CD4-positive, alpha-beta T cell treated with Interleukin-15 for 4 hours (primary cell): Measurements from ENCODE around the gene ABCA1.
"Not testable (repeated sequence)": the region's sequence is repeated elsewhere in the genome, so short reads cannot be mapped to it uniquely, and the experiment has no call there.

ENCODE experiments used
- DNase-seq: peaks from one replicate; pipeline ENCODE4 v3.0.0-alpha.2; 2020; ENCODE audit warnings: low spot score

The ABCA1 gene, protein sequence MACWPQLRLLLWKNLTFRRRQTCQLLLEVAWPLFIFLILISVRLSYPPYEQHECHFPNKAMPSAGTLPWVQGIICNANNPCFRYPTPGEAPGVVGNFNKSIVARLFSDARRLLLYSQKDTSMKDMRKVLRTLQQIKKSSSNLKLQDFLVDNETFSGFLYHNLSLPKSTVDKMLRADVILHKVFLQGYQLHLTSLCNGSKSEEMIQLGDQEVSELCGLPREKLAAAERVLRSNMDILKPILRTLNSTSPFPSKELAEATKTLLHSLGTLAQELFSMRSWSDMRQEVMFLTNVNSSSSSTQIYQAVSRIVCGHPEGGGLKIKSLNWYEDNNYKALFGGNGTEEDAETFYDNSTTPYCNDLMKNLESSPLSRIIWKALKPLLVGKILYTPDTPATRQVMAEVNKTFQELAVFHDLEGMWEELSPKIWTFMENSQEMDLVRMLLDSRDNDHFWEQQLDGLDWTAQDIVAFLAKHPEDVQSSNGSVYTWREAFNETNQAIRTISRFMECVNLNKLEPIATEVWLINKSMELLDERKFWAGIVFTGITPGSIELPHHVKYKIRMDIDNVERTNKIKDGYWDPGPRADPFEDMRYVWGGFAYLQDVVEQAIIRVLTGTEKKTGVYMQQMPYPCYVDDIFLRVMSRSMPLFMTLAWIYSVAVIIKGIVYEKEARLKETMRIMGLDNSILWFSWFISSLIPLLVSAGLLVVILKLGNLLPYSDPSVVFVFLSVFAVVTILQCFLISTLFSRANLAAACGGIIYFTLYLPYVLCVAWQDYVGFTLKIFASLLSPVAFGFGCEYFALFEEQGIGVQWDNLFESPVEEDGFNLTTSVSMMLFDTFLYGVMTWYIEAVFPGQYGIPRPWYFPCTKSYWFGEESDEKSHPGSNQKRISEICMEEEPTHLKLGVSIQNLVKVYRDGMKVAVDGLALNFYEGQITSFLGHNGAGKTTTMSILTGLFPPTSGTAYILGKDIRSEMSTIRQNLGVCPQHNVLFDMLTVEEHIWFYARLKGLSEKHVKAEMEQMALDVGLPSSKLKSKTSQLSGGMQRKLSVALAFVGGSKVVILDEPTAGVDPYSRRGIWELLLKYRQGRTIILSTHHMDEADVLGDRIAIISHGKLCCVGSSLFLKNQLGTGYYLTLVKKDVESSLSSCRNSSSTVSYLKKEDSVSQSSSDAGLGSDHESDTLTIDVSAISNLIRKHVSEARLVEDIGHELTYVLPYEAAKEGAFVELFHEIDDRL (N-terminal part only)

DNA sequence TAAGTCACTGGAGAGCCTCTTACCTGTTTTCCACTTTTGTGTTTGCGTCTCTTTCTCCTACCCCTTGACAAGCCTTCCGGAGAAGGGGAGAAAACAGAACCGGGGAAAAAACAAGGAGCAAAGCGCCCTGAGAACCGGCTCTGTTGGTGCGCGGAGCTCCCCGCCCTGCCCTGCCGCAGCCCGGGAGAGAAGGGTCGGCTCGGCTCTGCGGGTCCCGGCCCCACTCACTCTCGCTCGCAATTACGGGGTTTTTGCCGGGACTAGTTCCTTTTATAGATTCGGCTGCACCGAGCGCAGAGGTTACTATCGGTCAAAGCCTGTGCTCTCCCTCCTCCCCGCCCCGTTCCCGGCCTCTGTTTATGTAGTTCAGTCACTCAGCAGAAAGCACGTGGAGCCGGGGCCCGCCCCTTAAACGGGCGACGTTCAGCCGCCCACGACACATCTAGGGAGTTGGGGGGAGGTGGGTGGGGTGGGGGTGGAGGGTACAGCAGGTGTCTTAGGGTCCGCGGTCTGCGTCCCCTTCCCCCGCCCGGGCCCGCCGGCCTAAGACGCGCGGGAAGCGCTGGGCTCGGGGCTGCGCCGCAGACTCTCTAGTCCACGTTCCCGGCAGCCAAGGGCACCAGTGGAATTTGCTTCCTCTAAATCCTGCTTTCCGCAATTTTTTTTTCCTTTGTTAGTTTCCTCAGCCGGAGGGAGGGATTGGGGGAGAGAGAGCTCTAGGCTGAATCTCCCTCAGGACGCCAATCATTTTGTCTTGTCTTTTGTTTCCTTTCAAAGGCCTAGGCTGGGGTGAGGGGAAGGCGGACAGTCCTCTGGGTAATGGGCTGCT lies at the start of gene ABCA1:
Gene ABCA1 (minus strand): TSS at position 244 of the 829 bp plus-strand sequence. CDS start 24,476 bp downstream, outside the sequence.
- DNase-seq, result peak; percentile 64

DNA sequence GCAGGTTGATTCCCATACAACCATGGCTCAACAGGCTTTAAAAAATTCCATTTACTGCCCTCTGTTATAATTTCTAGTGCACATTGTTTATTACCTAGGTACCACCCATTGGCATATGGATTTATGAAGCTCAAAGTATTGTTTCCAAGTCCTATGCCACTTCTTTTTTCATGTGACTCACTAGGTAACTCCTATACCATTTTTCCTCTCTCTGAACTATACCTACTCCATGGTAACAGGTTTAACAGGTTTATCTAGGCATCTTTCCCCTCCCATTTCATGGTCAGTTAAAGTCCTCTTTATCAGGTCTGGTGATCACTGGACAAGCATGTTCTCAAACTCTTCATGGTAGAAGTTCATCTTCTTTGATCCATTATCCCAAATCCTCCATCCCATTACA lies 49.6 kb upstream of the ABCA1 start:
- no peak for DNase-seq

DNA sequence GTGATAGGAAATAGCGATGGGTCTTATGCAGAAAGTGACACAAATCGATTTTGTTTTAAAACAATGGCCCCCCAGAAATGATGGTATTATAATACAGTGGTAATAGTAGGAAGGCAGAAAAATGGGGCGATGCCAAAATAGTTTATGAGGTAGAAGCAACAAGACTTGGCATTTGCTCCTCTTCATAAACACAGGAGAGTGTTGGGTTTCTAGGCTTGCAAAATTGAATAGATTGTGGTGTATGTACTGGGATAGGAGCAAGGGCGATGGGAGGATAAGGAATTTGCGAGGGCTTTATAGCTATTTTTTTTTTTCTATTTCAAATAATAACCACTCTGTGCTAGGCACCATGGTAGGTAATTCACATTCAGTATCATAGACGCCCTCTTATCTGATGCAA lies 49.2 kb upstream of the ABCA1 start:
- no peak for DNase-seq

DNA sequence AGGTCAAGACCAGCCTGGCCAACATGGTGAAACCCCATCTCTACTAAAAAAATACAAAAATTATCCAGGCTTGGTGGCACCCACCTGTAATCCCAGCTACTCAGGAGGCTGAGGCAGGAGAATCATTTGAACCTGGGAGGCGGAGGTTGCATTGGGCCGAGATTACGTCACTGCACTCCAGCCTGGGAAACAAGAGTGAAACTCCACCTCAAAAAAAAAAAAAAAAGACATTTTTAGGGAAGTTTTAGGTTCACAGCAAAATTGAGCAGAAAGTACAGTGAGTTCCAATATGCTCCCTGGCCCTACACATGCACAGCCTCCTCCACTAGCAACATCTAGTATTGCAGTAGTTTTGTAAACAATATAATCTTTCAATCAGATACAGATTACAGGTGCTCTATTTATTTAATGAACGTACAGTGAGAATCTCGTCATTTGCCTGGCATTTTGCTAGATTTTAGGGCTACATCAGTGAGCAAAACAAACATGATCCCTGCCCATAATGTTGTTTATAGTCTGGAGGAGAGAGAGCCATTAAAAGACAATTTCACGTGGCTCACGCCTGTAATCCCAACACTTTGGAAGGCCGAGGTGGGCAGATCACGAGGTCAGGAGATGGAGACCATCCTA lies 48.1 kb upstream of the ABCA1 start:
- not testable (repeated sequence) for DNase-seq

DNA sequence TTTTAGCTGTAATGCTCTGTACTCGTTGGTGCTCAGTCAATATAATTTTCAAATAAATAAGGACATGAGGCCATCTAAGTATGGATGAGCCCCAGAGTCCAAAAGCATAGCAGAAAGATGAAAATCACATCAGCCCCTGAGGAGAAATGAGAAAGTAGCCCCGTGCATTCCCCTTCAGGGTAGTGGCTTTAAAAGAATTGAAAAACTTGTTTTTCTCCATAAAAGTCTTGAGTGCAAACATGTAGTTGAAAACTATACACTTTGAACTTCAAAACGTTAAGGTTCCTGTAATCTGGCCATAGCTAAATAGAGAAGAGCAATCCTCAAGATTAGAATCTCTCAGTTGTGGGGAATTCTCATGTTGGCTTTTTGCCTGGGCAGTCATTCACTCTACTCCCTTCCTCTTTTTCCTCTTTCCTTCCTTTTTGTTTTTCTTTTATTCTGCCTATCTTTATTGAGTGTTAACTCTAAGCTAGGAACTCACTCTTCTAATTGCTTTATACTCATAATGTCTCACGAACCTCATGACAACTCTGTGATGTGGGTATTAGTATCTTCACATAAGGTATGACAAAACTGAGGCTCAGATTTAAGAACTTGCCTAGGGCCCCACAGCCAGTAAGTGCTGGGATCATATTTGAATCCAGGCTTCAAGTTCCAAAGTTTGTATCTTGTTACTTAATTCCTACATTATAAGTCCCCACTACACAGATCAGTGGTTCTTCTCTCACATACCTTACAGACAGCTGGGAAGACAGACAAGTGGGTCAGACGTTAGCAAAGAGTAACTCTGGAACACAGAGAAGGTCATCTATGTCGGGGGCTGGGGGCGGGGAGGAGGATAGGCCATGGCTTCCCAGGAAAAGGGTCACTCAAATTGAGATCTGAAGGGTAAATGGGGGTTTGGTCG lies 46.4 kb upstream of the ABCA1 start:
- no peak for DNase-seq

DNA sequence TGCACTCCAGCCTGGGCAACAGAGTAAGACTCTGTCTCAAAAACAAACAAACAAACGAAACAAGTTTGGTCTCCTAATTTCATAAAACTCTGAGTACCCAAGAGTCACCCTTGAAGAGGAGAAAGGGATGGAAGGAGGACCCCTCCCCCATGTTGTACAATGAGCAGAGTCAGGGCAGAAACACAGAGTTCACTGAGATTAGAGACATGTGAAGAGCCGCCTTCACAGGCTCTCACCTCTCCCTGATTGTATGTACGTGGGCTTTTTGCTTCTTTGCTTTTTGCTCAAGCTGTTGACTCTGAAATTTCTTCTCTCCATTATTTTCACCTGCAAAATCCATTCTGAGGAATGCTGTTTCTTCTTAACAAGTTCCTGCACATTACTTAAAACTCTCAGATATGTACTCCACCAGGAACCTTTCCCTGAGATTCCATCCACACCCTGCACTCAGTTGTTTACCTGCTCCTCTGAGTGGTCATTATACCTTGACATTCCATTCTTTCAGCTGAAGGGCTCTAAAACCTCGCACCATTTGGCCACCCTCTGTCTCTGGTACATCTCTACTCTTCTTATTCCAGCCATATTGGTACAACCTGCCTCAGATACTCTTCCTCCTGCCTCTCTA lies 44.4 kb upstream of the ABCA1 start:
- DNase-seq, result no peak

DNA sequence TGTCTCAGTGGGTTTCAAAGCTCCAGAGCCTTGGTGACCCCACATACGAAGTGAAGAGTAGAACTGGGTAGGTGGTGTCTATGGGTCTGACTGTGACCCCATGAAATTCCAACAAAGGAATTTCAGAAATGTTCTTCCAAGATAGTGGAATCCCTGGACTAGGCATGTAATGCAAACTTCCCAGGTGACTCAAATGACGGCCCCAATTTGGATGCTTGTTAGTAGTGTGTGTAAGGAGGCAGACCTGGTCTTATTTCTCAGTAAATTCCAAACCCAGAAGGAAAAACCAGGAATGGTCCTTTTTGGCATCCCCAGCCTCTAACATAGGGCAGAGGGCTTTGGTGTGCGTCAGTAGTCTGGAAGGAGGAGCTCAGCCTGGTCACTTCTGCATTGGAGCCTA lies 43.6 kb upstream of the ABCA1 start:
- DNase-seq, result no peak

DNA sequence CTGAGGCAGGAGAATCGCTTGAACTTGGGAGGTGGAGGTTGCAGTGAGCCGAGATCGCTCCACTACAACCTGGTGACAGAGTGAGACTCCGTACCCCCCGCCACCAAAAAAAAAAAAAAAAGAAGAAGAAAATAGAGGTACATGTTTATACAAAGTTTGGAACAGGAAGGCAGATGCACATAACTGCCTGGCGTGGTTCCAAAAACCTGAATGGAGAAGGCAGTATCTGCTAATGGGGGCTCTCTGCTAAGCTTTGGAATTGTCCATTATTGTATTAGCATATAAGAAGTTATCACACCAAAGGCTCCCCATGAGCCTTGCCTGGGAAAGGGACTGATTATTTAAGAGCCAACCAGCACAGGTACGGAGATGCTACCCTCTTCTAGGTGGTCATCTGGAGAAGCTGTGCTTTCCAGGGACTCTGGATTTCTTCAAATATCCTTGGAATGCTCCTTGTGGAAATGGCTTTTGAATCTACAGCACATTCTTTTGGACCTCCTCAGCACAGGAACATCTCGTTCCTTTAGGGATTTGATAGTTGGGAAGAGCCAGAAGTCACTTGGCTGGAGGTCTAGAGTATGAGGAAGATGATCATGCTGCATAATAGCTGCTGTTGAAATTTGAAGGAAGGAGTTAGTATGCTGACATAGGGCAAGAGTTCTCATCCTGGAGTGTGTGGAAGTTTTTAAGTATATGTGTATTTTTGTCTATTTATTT lies 42.5 kb upstream of the ABCA1 start:
- no peak for DNase-seq

DNA sequence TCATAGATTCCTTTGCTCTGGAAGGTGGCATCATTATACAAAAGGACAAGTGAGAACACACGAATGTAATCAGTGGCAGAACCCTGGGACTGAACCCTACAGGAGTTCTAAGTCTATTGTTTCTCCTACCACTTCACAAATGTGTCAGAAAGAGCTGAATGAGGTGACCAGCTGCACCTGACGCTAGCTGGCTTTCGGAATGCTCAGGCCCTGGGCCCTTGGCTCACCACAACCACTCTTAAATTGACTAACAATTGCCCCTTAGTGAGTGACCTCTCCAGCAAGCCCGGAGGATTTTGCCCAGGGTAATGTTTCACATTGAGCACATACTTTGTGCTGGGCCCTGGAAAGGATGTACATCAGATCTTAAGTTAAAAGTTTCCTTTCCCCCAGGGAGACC lies 41.2 kb upstream of the ABCA1 start:
- DNase-seq, result no peak

DNA sequence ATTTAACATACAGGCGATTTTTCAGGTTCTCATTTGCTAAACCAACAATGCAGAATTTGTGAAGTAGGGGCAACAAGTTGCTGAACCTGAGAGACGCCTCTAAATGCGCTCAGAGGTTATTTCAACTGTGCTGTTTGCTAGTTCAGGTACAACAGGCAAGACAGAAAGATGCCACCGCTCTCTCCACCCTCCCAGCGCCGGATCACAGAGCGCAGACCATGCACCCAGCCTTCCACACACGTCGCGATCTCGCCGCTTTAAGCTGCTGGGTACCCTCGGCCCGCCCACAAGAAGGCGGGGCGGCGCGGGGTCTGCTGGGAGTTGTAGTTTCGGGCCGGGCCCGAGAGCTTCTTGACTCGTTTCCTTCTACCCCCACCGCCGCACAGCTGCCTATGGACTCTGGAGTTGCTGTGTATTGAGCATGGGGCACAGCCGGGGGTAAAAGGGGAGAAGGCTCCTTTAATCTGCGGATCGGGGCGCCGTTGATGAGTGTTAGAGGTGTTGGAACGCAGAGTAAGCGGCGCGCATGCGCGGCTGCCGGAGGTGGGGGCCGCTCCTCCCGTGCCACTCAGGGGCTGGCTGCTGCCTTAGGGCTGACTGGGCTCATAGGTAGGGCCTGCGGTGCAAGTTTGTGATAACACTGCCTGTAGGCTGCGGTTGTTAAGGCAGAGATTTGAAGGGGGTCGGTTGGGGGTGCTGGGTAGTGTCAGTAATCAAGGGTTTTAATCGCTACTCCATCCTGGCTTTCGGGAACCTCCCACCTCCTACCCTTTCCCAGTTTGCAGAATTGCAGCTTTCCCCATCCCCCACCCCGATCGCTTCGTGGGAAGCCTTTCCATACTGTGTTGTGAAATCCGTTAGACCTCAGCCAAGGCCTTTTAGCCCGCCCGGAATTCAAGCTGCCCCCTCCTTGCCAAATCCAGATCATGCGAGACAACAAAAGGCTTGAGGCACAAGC lies 40.3 kb upstream of the ABCA1 start:
- peak; percentile 85 for DNase-seq

DNA sequence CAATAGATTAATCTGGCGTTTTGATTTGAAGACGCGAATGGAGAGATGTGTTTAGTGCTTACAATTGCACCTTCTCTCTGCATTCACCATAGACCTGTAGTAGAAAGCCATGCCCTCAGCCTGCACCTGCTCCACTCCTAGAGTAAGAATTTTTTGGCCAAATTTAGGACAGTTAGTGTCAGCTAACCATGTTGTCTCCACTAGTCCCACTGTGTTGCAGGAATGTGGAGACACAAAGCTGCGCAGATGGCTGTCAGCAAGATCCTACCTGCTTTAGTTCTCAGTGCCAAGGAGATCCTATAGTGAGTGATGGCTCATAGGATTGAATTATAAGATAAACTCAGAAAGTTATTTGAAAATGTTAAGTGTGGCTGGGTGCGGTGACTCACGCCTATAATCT lies 35.1 kb upstream of the ABCA1 start:
- no peak for DNase-seq

DNA sequence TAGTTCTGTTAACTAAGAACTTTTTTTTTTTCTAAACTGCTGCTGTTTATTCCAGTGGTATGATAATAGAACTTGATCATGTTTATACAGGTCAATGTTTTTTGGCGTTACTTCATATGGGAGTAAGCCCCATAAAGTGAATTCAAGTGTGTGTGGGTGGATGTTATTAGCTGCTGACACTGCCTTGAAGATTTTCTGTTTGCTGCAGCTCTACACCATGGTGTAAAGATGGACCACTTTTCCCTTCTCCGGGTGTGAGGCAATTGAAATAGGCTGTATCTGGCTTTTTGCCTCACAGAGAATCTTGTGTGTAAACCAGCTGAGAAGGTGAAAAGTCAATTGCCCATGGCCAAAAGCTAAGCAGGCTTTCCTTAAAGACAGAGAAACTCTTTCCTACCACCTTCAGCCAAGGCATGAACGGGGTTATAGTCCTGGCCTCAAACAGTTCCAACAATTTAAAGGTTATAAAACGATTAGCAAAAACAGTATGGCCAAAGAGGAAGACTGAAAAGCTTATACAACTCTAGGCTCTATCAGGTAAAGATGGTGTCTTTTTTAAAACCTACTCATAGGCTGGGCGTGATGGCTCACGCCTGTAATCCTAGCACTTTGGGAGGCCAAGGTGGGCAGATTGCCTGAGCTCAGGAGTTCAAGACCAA lies 33.9 kb upstream of the ABCA1 start:
- no peak for DNase-seq

DNA sequence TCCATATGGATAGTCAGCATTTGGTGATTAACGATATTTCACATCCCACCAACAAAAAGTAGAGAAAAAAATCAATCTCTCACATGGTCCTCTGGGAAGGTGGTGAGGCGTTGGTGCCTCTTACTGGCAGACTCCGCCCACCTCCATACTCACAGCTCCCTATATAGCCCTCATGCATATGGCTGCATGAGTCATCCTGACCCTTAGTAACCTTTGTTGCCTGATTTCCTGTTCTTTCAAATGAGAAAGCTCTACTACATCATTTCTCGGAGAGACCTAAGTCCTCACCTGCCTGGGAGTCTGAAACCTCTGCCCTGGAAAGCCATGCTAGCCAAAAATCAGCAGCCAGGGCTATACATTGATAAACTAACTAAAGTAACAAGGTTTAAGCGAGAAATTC lies 33.3 kb upstream of the ABCA1 start:
- DNase-seq, result peak; percentile 64

DNA sequence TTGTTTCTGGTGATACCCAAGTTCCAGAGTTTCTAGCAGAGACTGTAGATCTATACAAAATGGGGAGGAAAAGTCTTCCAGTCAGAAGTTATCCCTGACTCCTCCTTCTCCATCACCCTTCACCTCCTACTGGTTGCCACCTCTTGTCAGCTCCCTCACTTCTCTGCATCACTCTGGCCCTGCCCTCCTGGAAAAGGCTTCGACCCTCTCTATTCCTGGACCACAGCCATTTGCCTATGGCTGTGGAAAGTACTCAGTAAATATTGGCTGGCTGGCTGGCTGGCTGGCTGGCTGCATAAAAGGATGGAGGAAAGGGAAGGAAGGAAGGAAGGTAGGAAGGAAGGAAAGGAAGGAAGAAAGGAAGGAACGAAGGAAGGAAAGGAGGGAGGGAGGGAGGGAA lies 32.7 kb upstream of the ABCA1 start:
- no peak for DNase-seq

DNA sequence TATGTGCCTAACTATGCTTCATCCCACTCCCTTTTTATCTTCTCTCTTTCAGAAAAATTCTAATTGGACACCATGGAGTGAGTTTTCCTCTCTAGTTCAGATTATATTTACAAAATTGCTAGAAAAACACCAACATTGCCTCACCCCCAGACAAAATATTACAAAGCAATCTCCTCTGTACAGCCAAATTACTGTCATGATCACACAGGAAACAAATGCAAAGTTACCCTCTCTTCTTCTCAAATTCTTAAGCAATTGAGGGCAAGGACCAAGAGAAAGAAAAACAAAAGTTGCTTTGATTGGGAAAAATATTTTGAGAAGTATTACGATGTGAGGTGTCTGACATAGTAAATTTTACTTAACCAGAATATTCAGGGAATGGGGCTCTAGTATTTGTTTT lies 30.8 kb upstream of the ABCA1 start:
- no peak for DNase-seq

DNA sequence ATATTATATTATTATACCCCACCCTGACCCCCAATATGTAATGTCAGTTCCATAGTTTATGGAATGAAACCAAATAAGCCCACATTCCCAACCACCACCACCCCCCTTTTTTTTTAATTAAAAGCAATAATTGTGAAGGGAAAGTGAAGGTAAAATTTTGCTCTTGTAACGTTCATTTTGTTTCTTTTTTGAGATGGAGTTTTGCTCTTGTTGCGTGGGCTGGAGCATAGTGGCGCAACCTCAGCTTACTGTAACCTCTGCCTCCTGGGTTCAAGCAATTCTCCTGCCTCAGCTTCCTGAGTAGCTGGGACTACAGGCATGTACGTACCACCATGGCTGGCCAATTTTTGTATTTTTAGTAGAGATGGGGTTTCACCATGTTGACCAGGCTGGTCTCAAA lies 30.1 kb upstream of the ABCA1 start:
- DNase-seq, result not testable (repeated sequence)

DNA sequence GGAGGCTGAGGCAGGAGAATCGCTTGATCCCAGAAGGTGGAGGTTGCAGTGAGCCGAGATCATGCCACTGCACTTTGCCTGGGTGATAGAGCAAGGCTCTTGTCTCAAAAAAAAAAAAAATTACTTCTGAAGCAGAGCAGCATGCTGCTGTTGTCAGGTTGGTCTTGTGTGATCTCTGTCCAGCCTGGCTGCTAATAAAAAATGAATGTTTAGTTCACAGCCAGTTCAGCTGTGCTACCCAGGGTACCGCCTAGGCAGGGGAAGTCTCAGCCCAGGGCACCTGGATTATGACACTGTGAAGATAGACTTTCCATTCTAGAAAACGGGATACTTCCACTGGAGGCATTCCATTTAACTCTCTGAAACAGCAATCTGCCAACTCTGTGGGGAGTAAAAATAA lies 23.5 kb upstream of the ABCA1 start:
- no peak for DNase-seq
